Breast epithelium (tissue), 3 donors: ENCODE data around the gene H2BK1.

Experiments used
- POLR2A ChIP-seq: fragments of 450-650 bp; IDR thresholded peaks from one replicate; pipeline ENCODE4 v1.6.1; 2016; ENCODE audit warnings: antibody characterized with exemption, mild to moderate bottlenecking, moderate library complexity
- TF ChIP-seq, protein P1 (sequence below), 3 donors: fragments of 450-650 bp; IDR thresholded peaks; one replicate each; pipeline ENCODE4 v1.5.1; 2016 to 2017; ENCODE audit warnings: antibody characterized with exemption in 3 of 3, mild to moderate bottlenecking in 3 of 3, moderate library complexity in 3 of 3

- TF ChIP-seq, protein P1, sequence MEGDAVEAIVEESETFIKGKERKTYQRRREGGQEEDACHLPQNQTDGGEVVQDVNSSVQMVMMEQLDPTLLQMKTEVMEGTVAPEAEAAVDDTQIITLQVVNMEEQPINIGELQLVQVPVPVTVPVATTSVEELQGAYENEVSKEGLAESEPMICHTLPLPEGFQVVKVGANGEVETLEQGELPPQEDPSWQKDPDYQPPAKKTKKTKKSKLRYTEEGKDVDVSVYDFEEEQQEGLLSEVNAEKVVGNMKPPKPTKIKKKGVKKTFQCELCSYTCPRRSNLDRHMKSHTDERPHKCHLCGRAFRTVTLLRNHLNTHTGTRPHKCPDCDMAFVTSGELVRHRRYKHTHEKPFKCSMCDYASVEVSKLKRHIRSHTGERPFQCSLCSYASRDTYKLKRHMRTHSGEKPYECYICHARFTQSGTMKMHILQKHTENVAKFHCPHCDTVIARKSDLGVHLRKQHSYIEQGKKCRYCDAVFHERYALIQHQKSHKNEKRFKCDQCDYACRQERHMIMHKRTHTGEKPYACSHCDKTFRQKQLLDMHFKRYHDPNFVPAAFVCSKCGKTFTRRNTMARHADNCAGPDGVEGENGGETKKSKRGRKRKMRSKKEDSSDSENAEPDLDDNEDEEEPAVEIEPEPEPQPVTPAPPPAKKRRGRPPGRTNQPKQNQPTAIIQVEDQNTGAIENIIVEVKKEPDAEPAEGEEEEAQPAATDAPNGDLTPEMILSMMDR (IDR thresholded peaks at IDR 0.05): no peak
- no peak for TF ChIP-seq POLR2A
These were observed 44.6 kb upstream of the H2BK1 start for GRCh38 chr7:151254851-151255250.
